SIG-M5 treated with dmso at 0.1 percent for 504 hours (cell line): Measurements from ENCODE around the gene NEMP1.

Experiments used
- DNase-seq: peaks from one replicate; lab custom pipeline; 2025; ENCODE audit not compliant: unreplicated experiment; lab: John Stamatoyannopoulos, UW

Gene NEMP1

GRCh38 chr12:57107456-57108155, 29.0 kb upstream of the NEMP1 start:
- DNase-seq, result no peak

DNA sequence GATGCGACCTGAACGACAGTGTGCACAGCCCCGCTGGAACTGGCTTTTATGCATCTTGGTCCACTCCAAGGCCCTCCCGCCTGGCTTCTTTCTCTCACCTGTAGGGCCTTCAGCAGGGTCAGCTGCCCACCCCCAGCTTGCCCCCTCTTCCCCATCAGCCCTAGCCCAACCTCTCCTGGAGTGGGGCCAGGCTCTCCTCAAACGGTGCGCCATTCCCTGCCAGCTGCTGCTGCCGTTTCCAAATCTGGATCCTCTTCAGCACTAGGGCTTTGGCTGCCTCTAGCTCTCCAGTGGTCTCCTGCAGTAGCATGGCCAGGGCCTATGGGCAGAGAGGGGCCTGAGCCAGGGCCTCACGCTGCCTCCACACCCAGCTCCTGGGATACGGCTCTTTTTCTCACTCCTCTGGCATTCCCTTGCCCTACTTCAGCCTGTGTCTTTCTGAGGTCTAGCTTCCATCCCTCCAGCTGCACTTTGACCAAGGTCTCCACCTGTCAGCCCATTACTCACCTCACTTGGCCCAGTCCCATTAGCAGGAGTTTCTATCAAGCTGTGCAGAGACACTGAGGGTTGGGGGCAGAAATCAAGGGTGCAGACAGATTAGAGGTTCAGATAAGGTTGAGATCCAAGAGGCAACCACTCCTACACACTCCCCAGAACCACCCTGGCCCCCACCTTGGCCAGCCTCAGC, 27.6 kb upstream of the NEMP1 start:
- no peak for DNase-seq

DNA sequence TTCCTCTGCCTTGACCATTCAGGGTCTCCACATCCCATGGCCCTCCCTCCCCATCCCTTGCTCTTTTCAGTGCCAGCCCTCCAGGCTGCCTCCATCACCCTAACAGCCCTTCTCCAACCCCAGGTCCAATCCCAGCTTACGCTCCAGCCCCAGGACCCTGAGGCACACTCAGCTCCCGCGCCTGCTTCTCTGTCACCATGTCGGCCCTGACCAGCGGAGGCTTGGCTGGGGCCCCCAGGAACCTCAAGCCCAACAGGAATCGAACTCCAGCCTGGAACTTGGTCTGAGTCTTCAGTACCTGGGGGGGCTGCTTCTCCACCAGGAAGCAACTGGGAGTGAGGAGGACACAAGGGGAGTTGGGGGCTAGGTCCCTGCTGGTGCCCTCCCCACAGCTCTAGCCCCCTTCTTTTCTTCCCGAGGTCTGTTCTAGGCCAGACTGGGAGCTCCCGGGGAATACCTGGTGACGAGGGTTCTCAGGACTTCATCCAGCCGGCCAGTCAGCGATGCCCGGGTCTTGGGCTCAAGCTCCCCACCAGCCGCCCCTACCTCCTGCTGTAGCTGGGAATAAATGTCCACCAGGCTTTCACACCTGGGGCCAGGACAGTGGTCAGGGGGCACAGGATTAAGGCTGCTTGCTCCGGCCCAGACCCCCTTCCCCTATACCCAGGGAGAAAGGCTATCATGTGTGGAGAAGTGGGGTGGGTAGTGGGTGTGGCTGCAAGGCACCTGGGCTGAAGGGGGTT, 26.6 kb upstream of the NEMP1 start:
- DNase-seq, result no peak

DNA sequence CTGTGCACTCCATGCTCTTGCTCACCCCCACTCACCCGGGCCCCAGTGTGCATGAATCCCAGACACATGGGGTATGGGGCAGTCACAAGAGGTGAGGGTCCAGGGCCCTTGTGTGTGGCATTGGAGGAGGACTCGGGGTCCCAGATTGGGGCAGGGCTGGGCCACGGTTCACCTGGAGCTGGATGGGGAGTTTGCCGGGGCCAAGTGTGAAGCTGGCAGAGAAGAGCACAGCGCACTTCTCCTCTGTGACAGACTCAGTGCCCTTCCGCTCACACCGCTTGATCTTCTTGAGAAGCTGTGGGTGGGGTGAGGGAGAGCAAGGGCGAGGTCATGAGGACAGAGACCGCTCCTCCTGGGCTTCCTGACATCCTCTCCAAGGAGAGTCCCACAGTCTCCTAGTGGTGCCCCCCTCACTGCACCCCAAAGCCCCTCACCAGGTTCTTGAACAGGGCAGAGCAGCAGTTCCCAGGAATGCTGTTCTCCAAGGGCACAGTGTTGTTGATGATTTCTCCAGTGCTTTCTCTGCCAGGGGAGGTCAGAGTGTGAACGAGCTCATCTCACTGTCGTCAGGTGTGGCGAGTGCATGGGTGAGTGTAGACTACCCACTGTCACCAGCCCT, 25.8 kb upstream of the NEMP1 start:
- DNase-seq, result no peak

DNA sequence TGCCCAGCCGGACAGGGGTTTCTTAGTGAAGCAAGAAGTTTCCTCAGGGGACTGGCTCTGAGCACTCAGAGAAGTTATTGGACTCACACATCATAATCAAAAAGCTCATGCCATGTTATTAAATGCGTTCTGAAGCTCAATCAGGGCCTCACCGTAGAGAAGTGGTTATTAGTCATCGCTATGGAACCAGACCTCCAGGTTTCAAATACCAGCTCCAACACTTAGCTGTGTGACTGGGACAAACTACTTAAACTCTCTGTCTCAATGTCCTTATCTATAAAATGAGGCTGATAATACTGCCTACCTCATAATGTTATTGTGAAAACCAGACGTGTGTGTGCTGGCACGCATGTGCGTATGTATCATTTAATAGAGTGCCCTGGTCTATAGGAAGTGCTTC, 25.3 kb upstream of the NEMP1 start:
- DNase-seq, result no peak

DNA sequence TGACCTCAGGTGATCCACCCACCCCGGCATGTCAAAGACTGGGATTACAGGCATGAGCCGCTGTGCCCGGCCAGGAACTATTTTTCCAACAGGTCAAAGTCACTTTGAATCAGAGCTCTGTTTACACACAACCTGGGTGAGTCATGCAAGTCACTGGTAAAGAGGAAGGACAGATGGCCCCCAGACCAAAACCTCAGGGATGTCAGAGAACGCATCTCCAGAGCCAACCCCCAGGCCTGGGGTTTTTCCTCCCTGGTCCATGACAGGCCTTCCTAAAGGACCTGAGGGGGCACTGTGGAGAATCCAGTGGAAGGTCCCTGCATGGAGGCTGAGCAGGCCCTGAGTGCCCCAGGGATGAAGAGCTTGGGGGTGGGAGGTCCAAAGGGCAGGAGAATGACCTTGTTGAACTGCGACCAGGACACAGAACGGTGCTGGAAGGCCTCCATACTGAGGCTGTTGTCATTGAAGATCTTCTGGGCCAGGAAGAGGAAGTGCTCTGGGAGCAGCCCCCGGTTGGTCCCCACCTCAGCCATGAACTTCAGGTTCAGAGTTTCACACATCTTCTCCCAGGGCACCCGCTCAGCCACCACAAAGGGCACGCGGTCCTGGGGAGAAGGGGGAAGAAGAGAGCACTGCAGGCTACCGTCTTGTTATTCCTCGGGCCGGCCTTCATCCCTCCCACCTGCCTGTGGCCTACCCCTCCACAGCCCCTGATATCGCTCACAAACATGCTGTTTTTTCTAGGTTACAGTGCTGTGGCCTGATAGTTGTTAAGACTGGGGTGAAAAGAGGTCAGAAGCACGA, 23.5 kb upstream of the NEMP1 start:
- peak; percentile 47 for DNase-seq

DNA sequence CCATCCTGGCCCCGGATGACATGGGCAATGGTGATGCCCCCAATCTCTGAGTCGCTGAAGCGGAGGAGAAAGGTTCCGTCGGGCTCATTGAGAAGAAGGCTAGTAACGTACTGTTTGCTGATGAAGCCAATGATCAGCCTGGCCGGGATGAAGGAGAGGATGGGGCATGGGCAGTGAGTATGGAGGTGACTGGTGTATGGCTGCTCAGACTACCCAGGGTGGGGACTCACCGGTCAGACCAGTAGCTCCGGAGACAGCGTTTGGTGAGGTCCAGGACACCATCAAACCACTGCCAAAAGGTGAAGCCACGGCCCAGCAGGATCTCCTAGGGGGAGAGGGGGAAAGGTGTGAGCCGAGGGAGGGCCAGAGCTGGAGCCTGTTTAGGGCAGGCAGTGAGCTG, 21.2 kb upstream of the NEMP1 start:
- no peak for DNase-seq

DNA sequence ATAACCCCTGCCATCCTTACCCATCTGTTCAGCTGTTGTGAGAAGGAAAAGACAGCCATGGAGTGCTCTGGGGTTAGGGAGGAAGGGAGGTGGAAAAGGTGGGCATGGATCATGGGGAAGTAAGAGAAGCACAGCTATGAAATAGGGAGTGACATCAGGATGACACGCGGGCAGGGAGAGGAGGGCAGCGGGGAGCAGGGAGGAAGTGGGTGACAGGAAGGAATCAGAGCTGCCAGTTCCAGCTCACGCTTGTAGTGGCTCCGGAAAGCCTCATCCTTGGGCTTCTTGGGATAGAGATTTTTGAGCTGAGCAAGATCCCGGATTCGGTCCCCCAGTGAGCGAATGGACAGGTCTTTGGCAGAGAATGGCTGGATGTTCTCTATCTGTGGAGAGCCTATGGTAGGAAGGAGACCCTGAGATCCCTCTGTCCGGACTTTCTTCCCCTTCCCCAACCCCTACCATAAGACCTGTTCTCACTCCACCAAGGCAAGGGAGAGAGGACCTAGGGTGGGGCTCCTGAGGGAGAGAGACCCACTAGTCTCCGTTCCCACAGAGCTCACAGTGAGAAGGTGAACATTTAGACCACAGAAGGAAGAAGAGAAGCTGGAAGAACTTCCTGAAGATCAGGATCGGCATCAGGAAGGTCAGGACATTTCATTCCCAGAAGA, 20.6 kb upstream of the NEMP1 start:
- no peak for DNase-seq

GRCh38 chr12:57098546-57098945, 20.0 kb upstream of the NEMP1 start:
- no peak for DNase-seq

- no peak for DNase-seq
Observed at GRCh38 chr12:57097554-57097835, 18.9 kb upstream of the NEMP1 start.

GRCh38 chr12:57096748-57097553, 18.4 kb upstream of the NEMP1 start:
- no peak for DNase-seq

DNA sequence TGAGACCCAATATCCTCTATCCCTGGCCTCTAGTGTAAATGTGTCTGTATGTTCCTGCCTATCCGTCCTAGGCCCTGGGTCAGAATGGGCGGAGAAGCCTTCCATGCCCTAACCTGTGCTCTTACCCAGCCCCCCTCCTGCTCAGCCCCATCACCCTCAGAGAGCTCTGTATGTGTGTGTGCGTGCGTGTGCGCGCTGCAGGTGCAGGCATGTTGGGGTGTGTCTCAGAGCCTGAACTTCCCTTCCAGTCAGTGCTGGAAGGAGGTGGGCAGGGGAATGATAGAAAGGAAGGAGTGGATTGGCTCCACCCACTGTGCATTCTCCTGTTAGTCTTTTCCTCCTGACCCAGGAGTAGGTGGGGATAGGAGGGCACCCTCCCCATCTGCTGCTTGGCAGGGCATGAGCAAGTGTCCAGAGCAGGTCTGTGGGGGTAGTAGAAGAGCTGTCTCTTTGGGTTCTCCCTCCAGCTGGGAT, 17.5 kb upstream of the NEMP1 start:
- DNase-seq, result no peak

DNA sequence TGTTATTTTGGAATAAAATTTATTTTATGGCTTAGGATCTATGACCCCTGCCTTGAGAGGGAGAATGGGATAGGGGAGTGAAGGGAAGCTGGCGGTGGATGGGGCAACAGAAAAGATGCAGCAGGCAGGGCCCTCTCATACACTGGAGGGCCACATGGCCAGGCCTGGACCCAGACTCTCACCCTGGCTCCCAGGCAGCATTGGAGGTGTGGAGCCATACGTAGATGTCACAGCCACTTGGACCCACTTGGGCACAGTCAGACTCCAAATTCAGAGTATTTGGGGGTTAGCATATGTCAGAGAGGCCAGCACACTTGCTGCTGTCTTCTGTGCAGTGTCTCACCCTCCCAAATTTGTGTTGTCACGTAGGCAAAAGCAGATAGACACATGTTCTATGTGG, 16.8 kb upstream of the NEMP1 start:
- DNase-seq, result no peak

GRCh38 chr12:57094208-57095160, 15.9 kb upstream of the NEMP1 start:
- DNase-seq, result no peak

DNA sequence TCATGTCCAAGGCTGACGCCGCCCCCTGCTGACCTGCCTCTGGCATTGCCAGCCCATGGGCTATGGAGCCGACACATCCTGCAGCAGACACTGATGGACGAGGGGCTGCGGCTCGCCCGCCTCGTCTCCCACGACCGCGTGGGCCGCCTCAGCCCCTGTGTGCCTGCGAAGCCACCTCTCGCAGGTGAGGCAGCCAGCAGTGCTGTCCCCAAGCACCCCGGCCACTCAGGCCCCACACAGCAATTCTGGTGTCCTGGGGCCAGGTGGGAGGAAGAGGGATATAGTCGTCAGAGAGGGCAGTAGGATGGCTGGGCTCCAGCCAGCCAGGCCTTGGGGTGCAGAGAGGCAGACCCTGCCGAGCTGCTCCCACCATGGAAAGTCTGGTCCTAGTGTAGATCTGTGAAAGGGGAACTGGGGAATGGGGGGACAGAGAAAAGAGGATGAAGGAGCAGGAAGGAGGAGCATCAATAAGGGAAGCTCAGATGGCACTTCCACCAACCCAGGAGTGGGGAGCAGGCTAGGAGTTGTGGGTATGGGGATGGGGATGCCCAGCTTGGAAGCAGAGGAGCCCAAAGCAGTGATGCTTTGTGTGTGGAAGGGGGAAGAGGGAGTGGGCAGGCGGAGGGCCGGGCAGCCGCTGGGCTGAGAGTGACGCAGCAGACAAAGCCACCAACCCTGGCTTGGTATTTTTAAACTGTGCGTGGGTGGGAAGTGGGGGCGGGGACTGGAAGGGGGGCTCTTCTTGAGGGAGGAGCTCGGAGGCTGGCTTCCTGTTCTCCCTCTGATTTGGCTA, 15.0 kb upstream of the NEMP1 start:
- peak; percentile 41 for DNase-seq

GRCh38 chr12:57092876-57093414, 14.4 kb upstream of the NEMP1 start:
- DNase-seq, result no peak

- no peak for DNase-seq
Observed at GRCh38 chr12:57092529-57092862, 13.9 kb upstream of the NEMP1 start.
